GM19193 (cell line): ENCODE data around the gene DYRK1A.

ENCODE experiments used
- POLR2A ChIP-seq: IDR thresholded peaks from 4 replicates; pipeline ENCODE4 v1.6.1; 2011; ENCODE audit not compliant: insufficient read depth, insufficient read length; ENCODE audit errors: extremely low read depth

DYRK1A gene

DNA sequence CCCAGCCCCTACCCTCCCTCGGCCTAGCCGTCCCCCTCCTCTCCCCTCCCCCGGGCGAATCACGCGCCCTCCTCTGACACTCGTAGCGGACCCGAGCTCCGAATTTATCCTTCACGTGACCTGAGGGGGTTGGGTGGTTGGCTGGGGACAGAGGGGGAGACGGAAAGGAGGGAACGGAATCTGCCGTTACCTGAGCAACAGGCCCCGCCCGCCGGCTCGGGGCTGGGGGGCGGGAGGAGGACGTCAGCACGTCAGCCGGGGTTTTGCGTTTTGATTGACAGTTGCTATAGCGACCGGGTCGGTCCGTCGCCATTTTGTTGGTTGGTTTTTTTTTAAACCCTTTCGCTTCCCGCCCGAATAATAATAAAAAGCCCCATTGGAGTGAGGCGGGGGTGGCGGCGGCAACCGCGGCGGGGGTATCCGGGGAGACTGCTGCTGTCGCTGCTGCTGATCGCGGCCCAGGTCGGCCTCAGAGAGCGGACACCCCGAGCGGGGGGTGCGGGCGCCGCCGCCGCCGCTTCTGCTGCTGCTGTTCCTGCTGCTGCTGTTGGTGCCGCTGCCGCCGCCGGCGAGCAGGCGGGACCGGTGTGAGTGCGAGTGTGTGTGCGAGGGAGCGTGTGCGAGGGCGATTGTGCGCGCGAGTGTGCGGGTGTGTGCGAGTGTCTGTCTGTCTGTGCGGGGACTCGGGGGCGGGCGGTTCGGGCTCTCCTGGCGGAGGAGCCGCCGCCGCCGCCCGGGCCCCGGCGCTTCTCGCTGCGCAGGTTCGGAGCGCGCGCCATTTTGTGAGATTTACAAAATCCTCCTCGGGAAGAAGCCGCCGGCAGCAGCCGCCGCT, at the start of gene DYRK1A:
Gene DYRK1A (plus strand): TSS at position 292 of the 835 bp plus-strand sequence. CDS start 53,602 bp downstream, outside the sequence.
- TF ChIP-seq POLR2A: peak; percentile 74

DNA sequence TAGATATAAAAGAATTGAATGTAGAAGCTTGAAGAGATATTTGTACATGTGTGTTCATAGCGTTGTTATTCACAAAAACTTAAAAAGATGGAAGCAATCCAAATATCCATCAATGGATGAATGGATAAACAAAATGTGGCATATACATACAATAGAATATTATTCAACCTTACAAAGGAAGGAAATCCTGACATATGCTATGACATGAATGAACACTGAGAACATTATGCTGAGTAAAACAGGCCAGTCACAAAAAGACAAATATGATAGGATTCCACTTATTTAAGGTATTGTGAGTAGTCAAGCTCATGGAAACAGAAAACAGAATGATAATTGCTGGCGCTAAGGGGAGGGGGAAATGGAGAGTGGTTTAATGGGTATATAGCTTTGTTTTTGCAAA, 47.0 kb upstream of the DYRK1A start:
- no peak for TF ChIP-seq POLR2A

DNA sequence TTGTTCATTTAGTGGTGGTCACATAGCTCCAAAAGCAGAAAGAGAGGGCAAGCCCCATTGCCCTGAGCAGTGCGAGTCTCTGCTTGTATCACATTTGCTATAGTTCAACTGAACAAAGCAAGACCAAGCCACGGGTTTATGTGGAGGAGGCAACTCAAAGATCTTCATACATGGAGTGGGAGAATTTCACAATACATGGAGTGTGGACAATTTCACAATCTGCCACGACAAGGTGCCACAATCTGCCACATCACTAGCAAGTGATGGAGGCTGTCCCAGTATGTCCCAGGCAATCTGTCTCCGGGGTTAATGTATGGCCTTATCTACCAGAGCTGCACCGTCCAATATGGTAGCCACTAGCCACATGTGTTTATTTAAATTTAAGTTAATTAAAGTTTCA, 44.5 kb upstream of the DYRK1A start:
- TF ChIP-seq POLR2A: no peak

GRCh38 chr21:37324558-37324957, 42.0 kb upstream of the DYRK1A start:
- no peak for TF ChIP-seq POLR2A

DNA sequence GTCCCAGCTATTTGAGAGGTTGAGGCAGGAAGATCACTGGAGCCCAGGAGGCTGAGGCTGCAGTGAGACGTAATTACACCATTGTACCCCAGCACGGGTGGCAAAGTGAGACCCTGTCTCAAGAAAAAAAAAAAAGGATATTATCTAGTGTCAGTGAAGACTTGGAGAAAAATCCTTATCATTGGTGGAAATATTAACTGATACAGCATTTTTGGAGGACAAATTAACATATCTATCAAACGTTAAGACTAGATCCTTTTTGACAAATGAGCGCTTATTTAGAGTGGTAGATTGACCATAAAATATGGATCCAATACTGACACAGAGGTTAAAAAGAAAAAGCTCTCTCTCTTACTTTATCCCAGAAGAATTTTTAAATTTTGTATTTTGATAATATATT, 35.2 kb upstream of the DYRK1A start:
- no peak for TF ChIP-seq POLR2A

GRCh38 chr21:37335053-37335452, 31.5 kb upstream of the DYRK1A start:
- TF ChIP-seq POLR2A: no peak

DNA sequence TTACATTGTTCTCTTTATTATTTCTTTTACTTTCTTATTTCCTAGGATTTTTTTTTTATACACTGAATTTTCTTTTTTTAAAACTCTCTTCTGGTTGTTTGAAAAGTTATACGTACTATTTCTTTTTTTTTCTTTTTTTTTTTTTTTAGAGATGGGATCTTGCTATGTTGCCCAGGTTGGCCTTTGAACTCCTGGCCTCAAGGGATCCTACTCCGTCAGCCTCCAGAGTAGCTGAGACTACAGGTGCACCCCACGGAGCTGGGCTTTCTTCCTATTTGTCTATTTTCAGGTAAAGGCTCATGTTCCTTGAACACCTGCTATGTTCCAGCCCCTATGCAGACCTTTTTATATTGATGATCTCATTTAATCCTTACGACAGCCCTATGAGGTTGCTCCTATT, 29.4 kb upstream of the DYRK1A start:
- no peak for TF ChIP-seq POLR2A

- TF ChIP-seq POLR2A: no peak
Measured at GRCh38 chr21:37337831-37338230, 28.7 kb upstream of the DYRK1A start.

DNA sequence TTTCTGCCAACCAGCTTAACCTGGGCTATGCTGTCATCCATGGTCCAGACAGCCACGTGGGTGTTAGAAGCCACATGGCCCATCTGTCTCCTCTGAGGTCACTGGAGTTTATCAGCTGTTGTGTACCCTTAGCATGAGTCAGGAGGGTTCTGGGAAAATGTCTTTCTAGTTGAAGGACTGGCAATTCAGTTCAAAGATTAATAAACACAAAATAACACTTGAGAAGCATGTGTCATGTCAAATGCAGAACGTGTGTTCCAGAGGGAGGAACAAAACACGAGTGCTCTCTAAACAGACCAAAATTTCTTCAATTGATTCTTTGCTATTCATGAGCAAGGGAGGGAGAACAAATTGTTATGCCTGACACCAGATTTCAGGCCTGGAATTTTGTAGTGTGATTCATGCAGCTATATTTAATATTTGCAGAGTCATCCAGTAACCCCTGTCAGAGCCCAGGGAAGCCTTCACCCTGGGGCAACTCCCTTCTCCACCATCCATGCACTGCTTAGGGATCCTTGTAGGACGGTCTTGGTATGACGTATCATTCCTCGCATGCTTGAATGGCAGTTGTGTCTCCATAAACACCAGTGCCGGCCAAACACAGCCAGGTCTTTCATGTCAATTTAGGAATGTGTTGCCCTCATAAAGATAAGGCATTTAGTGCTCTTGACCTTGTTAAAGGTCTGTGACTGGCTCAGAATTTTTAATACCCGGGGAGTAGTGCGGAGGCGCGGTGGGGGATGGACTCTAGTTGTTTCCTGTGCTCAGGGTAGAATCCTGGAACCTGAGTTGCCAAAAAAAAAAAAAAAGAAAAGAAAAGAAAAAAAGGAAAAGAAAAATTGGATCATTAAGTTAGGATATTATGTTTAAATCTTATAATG, 27.7 kb upstream of the DYRK1A start:
- TF ChIP-seq POLR2A: no peak

DNA sequence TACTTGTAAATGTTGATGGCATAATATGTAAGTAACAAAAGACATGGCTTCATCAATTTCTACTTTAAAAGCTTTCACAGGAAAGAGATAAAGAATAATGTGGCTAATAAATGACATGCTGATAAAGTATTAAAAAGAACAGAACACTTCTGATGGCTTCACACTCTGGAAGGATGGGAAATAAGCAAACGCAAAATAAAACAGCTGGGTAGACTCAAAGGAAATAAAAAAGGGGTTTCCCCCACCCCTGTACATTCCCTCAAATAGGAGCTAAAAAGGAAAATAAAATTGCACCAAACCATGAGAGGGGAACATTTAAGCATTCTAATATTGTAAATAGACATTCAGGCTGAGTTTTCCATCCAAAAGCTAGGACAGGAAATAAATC, 27.0 kb upstream of the DYRK1A start:
- TF ChIP-seq POLR2A: no peak

DNA sequence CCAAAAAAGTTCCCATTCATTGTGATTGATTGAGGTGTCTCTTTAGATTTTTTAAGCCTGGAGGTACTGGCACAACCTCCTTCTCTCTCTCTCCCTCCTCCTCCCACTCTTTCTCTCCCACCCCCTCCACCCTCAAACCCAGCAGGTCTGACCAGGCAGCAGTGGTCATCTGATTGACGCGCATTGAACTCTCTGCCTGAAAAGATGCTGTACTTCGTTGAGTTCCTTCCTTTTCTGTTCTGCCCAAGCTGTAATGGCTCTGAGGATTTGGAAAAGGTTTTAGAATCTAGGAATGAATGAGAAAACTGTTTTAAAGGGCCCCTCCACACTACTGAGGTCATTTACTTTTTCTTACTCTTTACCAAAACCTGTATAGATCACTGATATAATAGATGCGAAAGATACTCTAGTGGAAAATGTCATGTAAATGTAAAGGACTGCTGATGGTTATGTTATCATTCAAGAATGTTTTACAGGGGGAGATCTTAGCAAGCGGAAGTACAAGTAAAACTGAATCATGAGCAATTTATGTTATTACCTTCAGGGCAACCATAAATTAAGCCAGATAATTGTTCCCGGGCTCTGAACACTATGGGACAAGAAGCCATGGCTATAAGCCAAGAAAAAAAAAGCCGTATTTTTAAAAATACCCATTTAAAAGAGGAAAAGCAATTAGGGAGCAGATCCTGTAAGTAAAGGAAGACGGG, 25.2 kb upstream of the DYRK1A start:
- TF ChIP-seq POLR2A: no peak

DNA sequence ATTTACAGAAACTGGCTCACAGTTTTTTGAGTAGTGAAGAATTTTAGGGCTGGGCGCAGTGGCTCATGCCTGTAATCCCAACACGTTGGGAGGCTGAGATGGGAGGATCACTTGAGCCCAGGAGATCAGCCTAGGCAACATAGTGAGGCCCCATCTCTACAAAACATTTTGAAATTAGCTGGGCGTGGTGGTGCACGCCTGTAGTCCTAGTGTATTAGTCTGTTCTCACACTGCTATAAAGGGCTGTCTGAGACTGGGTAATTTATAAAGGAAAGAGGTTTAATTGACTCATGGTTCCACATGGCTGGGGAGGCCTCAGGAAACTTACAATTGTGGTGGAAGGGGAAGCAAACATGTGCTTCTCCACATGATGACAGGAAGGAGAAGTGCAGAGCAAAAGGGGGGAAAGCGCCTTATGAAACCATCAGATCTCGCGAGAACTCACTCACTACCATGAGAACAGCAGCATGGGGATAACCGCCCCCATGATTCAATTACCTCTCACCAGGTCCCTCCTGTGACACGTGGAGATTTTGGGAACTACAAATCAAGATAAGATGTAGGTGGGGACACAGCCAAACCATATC, 24.4 kb upstream of the DYRK1A start:
- no peak for TF ChIP-seq POLR2A

DNA sequence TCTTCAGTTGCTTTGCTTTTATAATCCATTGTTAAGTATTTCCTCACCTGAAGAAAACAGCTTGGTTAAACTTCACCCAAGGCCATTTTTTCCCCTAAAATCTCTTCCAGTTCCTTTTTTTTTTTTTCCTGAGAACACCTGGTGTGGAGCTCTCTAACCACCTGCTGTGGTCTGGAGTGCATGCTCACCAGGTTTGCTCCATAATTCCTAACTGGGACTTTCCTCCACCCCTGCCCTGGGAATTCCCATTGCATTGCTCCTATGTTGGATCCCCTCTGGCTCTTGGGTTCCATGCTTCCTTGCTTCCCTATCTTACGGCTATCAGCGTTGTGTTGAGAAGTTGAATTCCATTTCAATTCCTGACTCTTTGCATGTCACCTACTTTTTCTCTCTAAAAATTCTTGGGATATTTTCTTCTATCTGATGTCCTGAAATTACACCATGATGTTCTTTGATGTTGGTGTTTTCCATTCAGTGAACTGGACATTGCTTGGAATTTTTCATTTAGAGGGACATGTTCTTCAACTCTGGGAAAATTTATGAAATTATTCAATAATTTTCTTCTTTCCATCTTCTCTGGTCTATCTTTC, 19.6 kb upstream of the DYRK1A start:
- no peak for TF ChIP-seq POLR2A

DNA sequence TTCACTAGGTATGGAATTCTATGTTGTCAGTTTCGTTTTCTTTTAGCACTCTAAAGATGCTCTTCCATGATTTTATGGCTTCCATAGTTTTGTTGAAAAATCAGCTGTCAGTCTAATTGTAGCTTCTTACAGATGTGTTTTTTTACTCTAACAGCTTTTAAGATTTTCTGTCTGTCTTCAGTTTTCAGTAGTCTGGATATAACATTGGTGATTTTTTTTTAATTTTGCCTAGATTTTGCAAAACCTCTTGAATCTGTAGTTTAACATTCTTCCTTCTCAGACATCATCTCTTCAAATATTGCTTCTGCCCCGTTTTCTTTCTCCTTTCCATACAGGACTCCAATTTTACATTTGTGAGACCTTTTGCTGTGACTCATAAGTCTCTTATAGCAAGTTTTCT, 17.9 kb upstream of the DYRK1A start:
- no peak for TF ChIP-seq POLR2A
